ENCODE data around the gene HMGCS1.

GRCh38 chr5:43303242-43303641, 10.0 kb downstream of the HMGCS1 start:
- TF ChIP-seq POLR2A (IDR thresholded peaks at IDR 0.05; ENCODE audit: low read depth, low read length) (no peak), TAF1 (IDR thresholded peaks at IDR 0.05; ENCODE audit: borderline replicate concordance, low read depth, low read length) (no peak), POLR2AphosphoS5 (IDR thresholded peaks at IDR 0.05; ENCODE audit: low read depth, low read length) (no peak)

Measured in GM12892 (cell line).